HepG2 (cell line): ENCODE measurements around the gene SLC25A45. TPM values are rescaled to one million over a fixed set of nuclear protein-coding genes. Genes with fewer than 3 reads are reported as not detected.

ENCODE experiments used
- CREM ChIP-seq, 2 experiments: sonication (generic) in 1 of 2; formaldehyde crosslinking in 1 of 2; IDR thresholded peaks; 2 replicates each; pipeline versions ENCODE4 v1.4.0 to v1.6.1; 2016 to 2020; ENCODE audit warnings: antibody characterized with exemption in 1 of 2, mild to moderate bottlenecking in 1 of 2, missing genetic modification reagents in 1 of 2
- GABPB1 ChIP-seq: IDR thresholded peaks from 2 replicates; pipeline ENCODE4 v1.6.1; 2016; ENCODE audit warnings: mild to moderate bottlenecking, missing genetic modification reagents, moderate library complexity, missing compliant biosample characterization
- HNRNPL ChIP-seq: fragments of 200-400 bp; formaldehyde crosslinking; IDR thresholded peaks from 2 replicates; pipeline ENCODE4 v1.6.1; 2017; ENCODE audit warnings: mild to moderate bottlenecking, low read depth, low read length
- KAT2B ChIP-seq: fragments of 150-350 bp; IDR thresholded peaks from 2 replicates; pipeline ENCODE4 v1.6.1; 2014; ENCODE audit warnings: low read depth, low read length, borderline replicate concordance
- MAFF ChIP-seq: IDR thresholded peaks from 2 replicates; pipeline ENCODE4 v1.6.1; 2011; ENCODE audit warnings: low read depth, low read length, improper control_type of control experiment
- ZFX ChIP-seq: sonication (generic); formaldehyde crosslinking; IDR thresholded peaks from 2 replicates; pipeline ENCODE4 v1.4.0; 2020; ENCODE audit warnings: mild to moderate bottlenecking, low read depth, missing genetic modification reagents, moderate library complexity
- ZFY ChIP-seq: sonication (generic); formaldehyde crosslinking; IDR thresholded peaks from 2 replicates; pipeline ENCODE4 v1.4.0; 2020; ENCODE audit warnings: missing genetic modification reagents
- ZMYM2 ChIP-seq: sonication (generic); formaldehyde crosslinking; IDR thresholded peaks from 2 replicates; pipeline ENCODE4 v1.8.0; 2022; ENCODE audit warnings: mild to moderate bottlenecking, missing genetic modification reagents
- ZMYM4 ChIP-seq: sonication (generic); formaldehyde crosslinking; IDR thresholded peaks from 2 replicates; pipeline ENCODE4 v1.8.1; 2023; ENCODE audit warnings: mild to moderate bottlenecking, missing genetic modification reagents
- ZNF10 ChIP-seq: sonication (generic); formaldehyde crosslinking; IDR thresholded peaks from 2 replicates; pipeline ENCODE4 v1.4.0; 2020; ENCODE audit warnings: mild to moderate bottlenecking, low read depth, missing genetic modification reagents, borderline replicate concordance
- ZNF264 ChIP-seq: sonication (generic); formaldehyde crosslinking; IDR thresholded peaks from 2 replicates; pipeline ENCODE4 v1.4.0; 2020; ENCODE audit warnings: missing genetic modification reagents
- ZNF331 ChIP-seq: sonication (generic); formaldehyde crosslinking; IDR thresholded peaks from 2 replicates; pipeline ENCODE4 v1.4.0; 2020; ENCODE audit warnings: missing genetic modification reagents
- ZNF766 ChIP-seq: sonication (generic); formaldehyde crosslinking; IDR thresholded peaks from 2 replicates; pipeline ENCODE4 v1.5.0; 2020; ENCODE audit warnings: missing genetic modification reagents, borderline replicate concordance
- ZNF781 ChIP-seq: sonication (generic); formaldehyde crosslinking; IDR thresholded peaks from 2 replicates; pipeline ENCODE4 v1.5.1; 2020; ENCODE audit warnings: borderline replicate concordance, mild to moderate bottlenecking, missing genetic modification reagents; ENCODE audit errors: not compliant biosample characterization
- ZNF83 ChIP-seq: sonication (generic); formaldehyde crosslinking; IDR thresholded peaks from 2 replicates; pipeline ENCODE4 v1.4.0; 2020; ENCODE audit warnings: missing genetic modification reagents, mild to moderate bottlenecking, borderline replicate concordance
- ZSCAN12 ChIP-seq: sonication (generic); formaldehyde crosslinking; IDR thresholded peaks from 2 replicates; pipeline ENCODE4 v1.9.0; 2021; ENCODE audit warnings: mild to moderate bottlenecking, missing genetic modification reagents
- ZSCAN30 ChIP-seq: sonication (generic); formaldehyde crosslinking; IDR thresholded peaks from 2 replicates; pipeline ENCODE4 v1.5.0; 2020; ENCODE audit warnings: mild to moderate bottlenecking, missing genetic modification reagents
- polyA plus RNA-seq, 8 experiments: library from polyadenylated mRNA; depleted of rRNA in 3 of 8; stranded (reverse) in 7 of 8; unstranded in 1 of 8; fragments of >200 nt; fragmentation: Illumina TruSeq in 4 of 8; extraction: Trizol in 4 of 8; gene quantifications; 2 replicates each; pipeline versions ENCODE4 v1.2.1 to v1.2.3, GENCODE V29; 2011 to 2016; ENCODE audit warnings: low read depth in 4 of 8, missing spikeins in 1 of 8, mixed read lengths in 1 of 8; ENCODE audit not compliant: insufficient read depth in 1 of 8
- total RNA-seq, 5 experiments: library from RNA; depleted of rRNA; stranded (reverse); fragments of >200 nt; fragmentation: Illumina TruSeq; extraction: Trizol; gene quantifications; 2 replicates each; pipeline ENCODE4 v1.2.3, GENCODE V29; 2016; ENCODE audit warnings: low read depth in 1 of 5
- TF ChIP-seq, protein P1 (sequence below): sonication (generic); formaldehyde crosslinking; conservative IDR thresholded peaks from 2 replicates; pipeline ENCODE4 v1.4.0; 2020; ENCODE audit warnings: mild to moderate bottlenecking, missing genetic modification reagents, moderate library complexity
- TF ChIP-seq, protein P2 (sequence below): IDR thresholded peaks from 2 replicates; pipeline ENCODE4 v1.6.1; 2016; ENCODE audit warnings: low read depth, borderline replicate concordance
- TF ChIP-seq, protein P3 (sequence below): sonication (generic); formaldehyde crosslinking; IDR thresholded peaks from 2 replicates; pipeline ENCODE4 v1.9.0; 2021; ENCODE audit warnings: missing genetic modification reagents, borderline replicate concordance
- TF ChIP-seq, protein P4 (sequence below): sonication (generic); formaldehyde crosslinking; IDR thresholded peaks from 2 replicates; pipeline ENCODE4 v1.5.1; 2020; ENCODE audit warnings: missing genetic modification reagents, mild to moderate bottlenecking, borderline replicate concordance

Gene SLC25A45
- total and polyA plus RNA-seq, 2 of the 13 experiments (the other 11 are each of a cell fraction or from before 2014, with no cell fraction given): 1.2 to 3.4 TPM

DNA sequence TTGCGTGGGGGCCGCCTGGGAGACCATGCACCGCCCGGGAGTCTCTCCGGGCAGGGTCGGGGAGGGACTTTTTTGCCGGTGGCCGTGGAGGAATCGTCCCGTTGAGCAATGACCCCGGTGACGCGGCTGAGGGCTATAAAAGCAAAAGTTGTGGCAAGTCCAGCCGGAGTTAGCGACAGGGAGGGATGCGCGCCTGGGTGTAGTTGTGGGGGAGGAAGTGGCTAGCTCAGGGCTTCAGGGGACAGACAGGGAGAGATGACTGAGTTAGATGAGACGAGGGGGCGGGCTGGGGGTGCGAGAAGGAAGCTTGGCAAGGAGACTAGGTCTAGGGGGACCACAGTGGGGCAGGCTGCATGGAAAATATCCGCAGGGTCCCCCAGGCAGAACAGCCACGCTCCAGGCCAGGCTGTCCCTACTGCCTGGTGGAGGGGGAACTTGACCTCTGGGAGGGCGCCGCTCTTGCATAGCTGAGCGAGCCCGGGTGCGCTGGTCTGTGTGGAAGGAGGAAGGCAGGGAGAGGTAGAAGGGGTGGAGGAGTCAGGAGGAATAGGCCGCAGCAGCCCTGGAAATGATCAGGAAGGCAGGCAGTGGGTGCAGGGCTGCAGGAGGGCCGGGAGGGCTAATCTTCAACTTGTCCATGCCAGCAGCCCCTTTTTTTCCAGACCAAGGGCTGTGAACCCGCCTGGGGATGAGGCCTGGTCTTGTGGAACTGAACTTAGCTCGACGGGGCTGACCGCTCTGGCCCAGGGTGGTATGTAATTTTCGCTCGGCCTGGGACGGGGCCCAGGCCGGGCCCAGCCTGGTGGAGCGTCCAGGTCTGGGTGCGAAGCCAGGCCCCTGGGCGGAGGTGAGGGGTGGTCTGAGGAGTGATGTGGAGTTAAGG lies 40.4 kb upstream of the SLC25A45 start, which contains the start of gene NEAT1 (continued):
- TF ChIP-seq, protein P1, sequence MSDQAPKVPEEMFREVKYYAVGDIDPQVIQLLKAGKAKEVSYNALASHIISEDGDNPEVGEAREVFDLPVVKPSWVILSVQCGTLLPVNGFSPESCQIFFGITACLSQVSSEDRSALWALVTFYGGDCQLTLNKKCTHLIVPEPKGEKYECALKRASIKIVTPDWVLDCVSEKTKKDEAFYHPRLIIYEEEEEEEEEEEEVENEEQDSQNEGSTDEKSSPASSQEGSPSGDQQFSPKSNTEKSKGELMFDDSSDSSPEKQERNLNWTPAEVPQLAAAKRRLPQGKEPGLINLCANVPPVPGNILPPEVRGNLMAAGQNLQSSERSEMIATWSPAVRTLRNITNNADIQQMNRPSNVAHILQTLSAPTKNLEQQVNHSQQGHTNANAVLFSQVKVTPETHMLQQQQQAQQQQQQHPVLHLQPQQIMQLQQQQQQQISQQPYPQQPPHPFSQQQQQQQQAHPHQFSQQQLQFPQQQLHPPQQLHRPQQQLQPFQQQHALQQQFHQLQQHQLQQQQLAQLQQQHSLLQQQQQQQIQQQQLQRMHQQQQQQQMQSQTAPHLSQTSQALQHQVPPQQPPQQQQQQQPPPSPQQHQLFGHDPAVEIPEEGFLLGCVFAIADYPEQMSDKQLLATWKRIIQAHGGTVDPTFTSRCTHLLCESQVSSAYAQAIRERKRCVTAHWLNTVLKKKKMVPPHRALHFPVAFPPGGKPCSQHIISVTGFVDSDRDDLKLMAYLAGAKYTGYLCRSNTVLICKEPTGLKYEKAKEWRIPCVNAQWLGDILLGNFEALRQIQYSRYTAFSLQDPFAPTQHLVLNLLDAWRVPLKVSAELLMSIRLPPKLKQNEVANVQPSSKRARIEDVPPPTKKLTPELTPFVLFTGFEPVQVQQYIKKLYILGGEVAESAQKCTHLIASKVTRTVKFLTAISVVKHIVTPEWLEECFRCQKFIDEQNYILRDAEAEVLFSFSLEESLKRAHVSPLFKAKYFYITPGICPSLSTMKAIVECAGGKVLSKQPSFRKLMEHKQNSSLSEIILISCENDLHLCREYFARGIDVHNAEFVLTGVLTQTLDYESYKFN (CRISPR knock-in tag): no peak; the same call in 1 of the 2 replicates
- TF ChIP-seq ZMYM2 (CRISPR knock-in tag) (no peak), ZNF781 (no peak), ZNF10 (no peak), ZNF264 (CRISPR knock-in tag) (peak; percentile 90), ZFY (peak; percentile 52), CREM (IDR thresholded peaks at IDR 0.05) (peak; percentile 80), CREM (CRISPR knock-in tag; IDR thresholded peaks at IDR 0.05) (no peak), ZMYM4 (CRISPR knock-in tag) (peak; percentile 71; the same call in 1 of the 2 replicates), ZNF331 (peak; percentile 82), MAFF (peak; percentile 50; the same call in 1 of the 2 replicates), ZNF766 (CRISPR knock-in tag) (peak; percentile 71; the same call in 1 of the 2 replicates), HNRNPL (peak; percentile 95), ZNF83 (CRISPR knock-in tag) (no peak), ZFX (peak; percentile 46), KAT2B (no peak), ZSCAN12 (CRISPR knock-in tag) (0 out of 2 replicates have a peak, but pooled peaks have one; percentile 66), GABPB1 (no peak; the same call in 1 of the 2 replicates), ZSCAN30 (CRISPR knock-in tag) (peak; percentile 78; the same call in 1 of the 2 replicates)
- TF ChIP-seq, protein P2, sequence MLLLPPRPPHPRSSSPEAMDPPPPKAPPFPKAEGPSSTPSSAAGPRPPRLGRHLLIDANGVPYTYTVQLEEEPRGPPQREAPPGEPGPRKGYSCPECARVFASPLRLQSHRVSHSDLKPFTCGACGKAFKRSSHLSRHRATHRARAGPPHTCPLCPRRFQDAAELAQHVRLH (CRISPR knock-in tag): peak; percentile 90
- TF ChIP-seq, protein P3, sequence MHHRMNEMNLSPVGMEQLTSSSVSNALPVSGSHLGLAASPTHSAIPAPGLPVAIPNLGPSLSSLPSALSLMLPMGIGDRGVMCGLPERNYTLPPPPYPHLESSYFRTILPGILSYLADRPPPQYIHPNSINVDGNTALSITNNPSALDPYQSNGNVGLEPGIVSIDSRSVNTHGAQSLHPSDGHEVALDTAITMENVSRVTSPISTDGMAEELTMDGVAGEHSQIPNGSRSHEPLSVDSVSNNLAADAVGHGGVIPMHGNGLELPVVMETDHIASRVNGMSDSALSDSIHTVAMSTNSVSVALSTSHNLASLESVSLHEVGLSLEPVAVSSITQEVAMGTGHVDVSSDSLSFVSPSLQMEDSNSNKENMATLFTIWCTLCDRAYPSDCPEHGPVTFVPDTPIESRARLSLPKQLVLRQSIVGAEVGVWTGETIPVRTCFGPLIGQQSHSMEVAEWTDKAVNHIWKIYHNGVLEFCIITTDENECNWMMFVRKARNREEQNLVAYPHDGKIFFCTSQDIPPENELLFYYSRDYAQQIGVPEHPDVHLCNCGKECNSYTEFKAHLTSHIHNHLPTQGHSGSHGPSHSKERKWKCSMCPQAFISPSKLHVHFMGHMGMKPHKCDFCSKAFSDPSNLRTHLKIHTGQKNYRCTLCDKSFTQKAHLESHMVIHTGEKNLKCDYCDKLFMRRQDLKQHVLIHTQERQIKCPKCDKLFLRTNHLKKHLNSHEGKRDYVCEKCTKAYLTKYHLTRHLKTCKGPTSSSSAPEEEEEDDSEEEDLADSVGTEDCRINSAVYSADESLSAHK: no peak
- TF ChIP-seq, protein P4, sequence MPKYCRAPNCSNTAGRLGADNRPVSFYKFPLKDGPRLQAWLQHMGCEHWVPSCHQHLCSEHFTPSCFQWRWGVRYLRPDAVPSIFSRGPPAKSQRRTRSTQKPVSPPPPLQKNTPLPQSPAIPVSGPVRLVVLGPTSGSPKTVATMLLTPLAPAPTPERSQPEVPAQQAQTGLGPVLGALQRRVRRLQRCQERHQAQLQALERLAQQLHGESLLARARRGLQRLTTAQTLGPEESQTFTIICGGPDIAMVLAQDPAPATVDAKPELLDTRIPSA (CRISPR knock-in tag): no peak
